Endothelial cell (in vitro differentiated cells): ENCODE measurements around the gene ATP8A2. TPM values are rescaled to one million over a fixed set of nuclear protein-coding genes. Genes with fewer than 3 reads are reported as not detected.

ENCODE experiments used
- DNase-seq: peaks from one replicate; pipeline ENCODE4 v3.0.0; 2021; ENCODE audit warnings: low spot score
- H3K27ac Mint-ChIP-seq: one replicate; pipeline ENCODE4 v1.8.0; 2021; ENCODE audit warnings: mixed read lengths, inconsistent platforms; ENCODE audit not compliant: unreplicated experiment
- H3K27me3 Mint-ChIP-seq: one replicate; pipeline ENCODE4 v1.8.0; 2021; ENCODE audit warnings: mild to moderate bottlenecking, moderate library complexity, mixed read lengths, inconsistent platforms; ENCODE audit not compliant: unreplicated experiment
- H3K36me3 Mint-ChIP-seq: one replicate; pipeline ENCODE4 v1.8.0; 2021; ENCODE audit warnings: mild to moderate bottlenecking, low read depth, mixed read lengths, inconsistent platforms; ENCODE audit not compliant: unreplicated experiment
- H3K4me1 Mint-ChIP-seq: one replicate; pipeline ENCODE4 v1.8.0; 2021; ENCODE audit warnings: mild to moderate bottlenecking, mixed read lengths, inconsistent platforms; ENCODE audit not compliant: unreplicated experiment
- H3K4me3 Mint-ChIP-seq: one replicate; pipeline ENCODE4 v1.8.0; 2021; ENCODE audit warnings: mild to moderate bottlenecking, mixed read lengths, inconsistent platforms; ENCODE audit not compliant: unreplicated experiment
- H3K9me3 Mint-ChIP-seq: one replicate; pipeline ENCODE4 v1.8.0; 2021; ENCODE audit warnings: mixed read lengths, inconsistent platforms; ENCODE audit not compliant: unreplicated experiment
- total RNA-seq: library from RNA; stranded (reverse); fragmentation: NEBNext Ultra II Directional; extraction: Animal tissue kit (Norgen Biotek cat#: 25700); gene quantifications from one replicate; pipeline ENCODE4 v1.2.1, GENCODE V29; 2021; ENCODE audit not compliant: unreplicated experiment
- TF ChIP-seq, protein P1 (sequence below): fragments of 200-600 bp; sonication (generic); IDR thresholded peaks from one replicate; pipeline ENCODE4 v1.5.0; 2021; ENCODE audit warnings: antibody characterized with exemption; ENCODE audit not compliant: unreplicated experiment

ATP8A2 gene
- total RNA-seq, 1 donor from 2014 or later, result 2.1 TPM

- no peaks in the 10 kb centered on the region for H3K27me3 Mint-ChIP-seq
- no peak for DNase-seq
- no peaks in the 10 kb centered on the region for H3K36me3 Mint-ChIP-seq
- TF ChIP-seq, protein P1, sequence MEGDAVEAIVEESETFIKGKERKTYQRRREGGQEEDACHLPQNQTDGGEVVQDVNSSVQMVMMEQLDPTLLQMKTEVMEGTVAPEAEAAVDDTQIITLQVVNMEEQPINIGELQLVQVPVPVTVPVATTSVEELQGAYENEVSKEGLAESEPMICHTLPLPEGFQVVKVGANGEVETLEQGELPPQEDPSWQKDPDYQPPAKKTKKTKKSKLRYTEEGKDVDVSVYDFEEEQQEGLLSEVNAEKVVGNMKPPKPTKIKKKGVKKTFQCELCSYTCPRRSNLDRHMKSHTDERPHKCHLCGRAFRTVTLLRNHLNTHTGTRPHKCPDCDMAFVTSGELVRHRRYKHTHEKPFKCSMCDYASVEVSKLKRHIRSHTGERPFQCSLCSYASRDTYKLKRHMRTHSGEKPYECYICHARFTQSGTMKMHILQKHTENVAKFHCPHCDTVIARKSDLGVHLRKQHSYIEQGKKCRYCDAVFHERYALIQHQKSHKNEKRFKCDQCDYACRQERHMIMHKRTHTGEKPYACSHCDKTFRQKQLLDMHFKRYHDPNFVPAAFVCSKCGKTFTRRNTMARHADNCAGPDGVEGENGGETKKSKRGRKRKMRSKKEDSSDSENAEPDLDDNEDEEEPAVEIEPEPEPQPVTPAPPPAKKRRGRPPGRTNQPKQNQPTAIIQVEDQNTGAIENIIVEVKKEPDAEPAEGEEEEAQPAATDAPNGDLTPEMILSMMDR, result no peak
- H3K27ac Mint-ChIP-seq, result no peak overlapping the region
- no peak overlapping the region for H3K4me3 Mint-ChIP-seq
- no peaks in the 10 kb centered on the region for H3K4me1 Mint-ChIP-seq
- no peaks in the 10 kb centered on the region for H3K9me3 Mint-ChIP-seq
Measured at GRCh38 chr13:25585000-25585399, 213.2 kb downstream of the ATP8A2 start.

GRCh38 chr13:25587326-25587980, 215.7 kb downstream of the ATP8A2 start:
- no peak for DNase-seq
- TF ChIP-seq, protein P1, result no peak
- Mint-ChIP-seq H3K27ac (no peak overlapping the region), H3K4me3 (no peak overlapping the region), H3K36me3 (no peaks in the 10 kb centered on the region), H3K27me3 (no peaks in the 10 kb centered on the region), H3K4me1 (no peaks in the 10 kb centered on the region), H3K9me3 (no peaks in the 10 kb centered on the region)

GRCh38 chr13:25588336-25589060, 216.7 kb downstream of the ATP8A2 start:
- TF ChIP-seq, protein P1, result no peak
- DNase-seq, result no peak
- no peaks in the 10 kb centered on the region for H3K4me1 Mint-ChIP-seq
- H3K9me3 Mint-ChIP-seq, result no peaks in the 10 kb centered on the region
- H3K27ac Mint-ChIP-seq, result no peak overlapping the region
- H3K36me3 Mint-ChIP-seq, result no peaks in the 10 kb centered on the region
- H3K27me3 Mint-ChIP-seq, result no peaks in the 10 kb centered on the region
- H3K4me3 Mint-ChIP-seq, result no peak overlapping the region

GRCh38 chr13:25598421-25598820, 226.6 kb downstream of the ATP8A2 start:
- Mint-ChIP-seq H3K27ac (no peak overlapping the region), H3K36me3 (no peaks in the 10 kb centered on the region), H3K4me1 (peaks cover 7% of the 10 kb centered on the region), H3K4me3 (no peak overlapping the region), H3K9me3 (no peaks in the 10 kb centered on the region), H3K27me3 (no peaks in the 10 kb centered on the region)
- no peak for DNase-seq
- TF ChIP-seq, protein P1, result no peak

DNA sequence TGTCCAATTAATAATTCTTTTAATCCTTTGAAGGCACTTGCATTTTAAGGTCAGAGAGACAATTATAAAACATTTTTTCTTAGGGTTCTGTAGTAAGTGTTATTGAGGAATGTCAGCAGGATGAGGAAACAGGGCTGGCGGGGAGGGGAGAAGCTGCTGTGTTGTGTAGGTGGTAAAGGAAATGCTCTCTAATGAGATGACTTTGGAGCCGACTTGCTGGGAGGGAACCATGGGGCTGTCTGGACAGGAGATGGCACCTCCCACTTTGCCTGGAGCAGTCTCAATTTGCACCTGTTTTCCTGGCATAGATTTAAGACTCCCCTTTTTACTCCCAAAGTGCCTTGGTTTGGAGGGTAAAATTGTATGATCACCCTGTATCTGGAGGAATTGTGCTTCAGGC, 230.4 kb downstream of the ATP8A2 start:
- DNase-seq, result peak; percentile 16
- Mint-ChIP-seq H3K4me3 (peak overlapping the region; percentile 47), H3K9me3 (no peaks in the 10 kb centered on the region)

More for the DNA sequence above, 230.4 kb downstream of the ATP8A2 start:
- TF ChIP-seq, protein P1, result no peak
- H3K27me3 Mint-ChIP-seq, result no peaks in the 10 kb centered on the region
- H3K4me1 Mint-ChIP-seq, result peaks cover 7% of the 10 kb centered on the region
- no peaks in the 10 kb centered on the region for H3K36me3 Mint-ChIP-seq
- peak overlapping the region; percentile 43 for H3K27ac Mint-ChIP-seq
